Activated CD8-positive, alpha-beta memory T cell treated with anti-CD3 and anti-CD28 coated beads for 24 hours (primary cell): Measurements from ENCODE around the gene CXADR.
A peak's percentile ranks its signal among the peaks of the same experiment; 100 is the strongest.
"Not testable (repeated sequence)": the region's sequence is repeated elsewhere in the genome, so short reads cannot be mapped to it uniquely, and the experiment has no call there.

Experiments used
- DNase-seq: peaks from one replicate; pipeline ENCODE4 v3.0.0-alpha.2; 2020

Gene CXADR

DNA sequence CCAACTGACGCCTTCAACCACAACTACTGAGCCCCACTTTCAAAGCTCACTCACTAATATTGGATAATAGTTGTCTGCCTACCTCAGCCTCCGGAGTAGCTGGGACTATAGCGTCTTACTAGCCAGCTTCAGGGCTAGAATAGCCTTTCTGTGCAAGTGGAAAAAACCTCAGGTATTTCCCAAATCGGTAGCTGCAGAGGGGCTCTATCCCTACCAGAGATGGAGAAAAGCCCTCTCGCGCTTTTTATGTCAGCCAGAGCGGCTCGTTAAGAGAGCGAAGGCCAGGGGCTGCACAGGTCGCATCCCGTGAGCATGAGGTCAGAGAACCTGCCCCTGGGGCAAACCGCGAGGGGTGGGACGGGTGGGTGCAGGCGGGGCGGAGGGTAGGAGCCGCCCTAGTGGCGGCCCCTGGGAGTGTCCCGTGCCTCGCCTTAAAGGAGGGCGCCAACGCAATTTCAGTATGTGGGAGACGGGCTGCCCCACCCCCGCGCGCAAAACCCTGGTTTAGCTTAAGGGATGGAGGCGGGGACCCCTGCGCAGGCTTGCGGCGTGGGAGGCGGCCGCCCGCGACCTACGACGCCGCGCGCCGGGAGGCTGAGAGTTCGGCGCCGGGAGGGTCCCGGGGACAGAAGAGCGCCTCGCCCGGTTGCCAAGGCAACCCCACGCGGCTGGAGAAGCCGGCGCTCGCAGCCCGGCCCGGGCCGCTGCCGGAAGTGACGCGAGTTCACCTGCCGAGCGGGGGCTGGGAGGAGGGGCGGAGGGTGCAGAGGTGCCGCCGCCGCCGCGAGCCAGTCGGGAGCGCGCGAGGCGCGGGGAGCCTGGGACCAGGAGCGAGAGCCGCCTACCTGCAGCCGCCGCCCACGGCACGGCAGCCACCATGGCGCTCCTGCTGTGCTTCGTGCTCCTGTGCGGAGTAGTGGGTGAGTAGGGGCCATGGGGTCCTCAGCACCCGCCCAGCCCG lies at the start of gene CXADR:
CXADR (plus strand) TSS at position 791 of the 961 bp plus-strand sequence; CDS start at position 878, 87 bp downstream.
- DNase-seq: peak; percentile 88

DNA sequence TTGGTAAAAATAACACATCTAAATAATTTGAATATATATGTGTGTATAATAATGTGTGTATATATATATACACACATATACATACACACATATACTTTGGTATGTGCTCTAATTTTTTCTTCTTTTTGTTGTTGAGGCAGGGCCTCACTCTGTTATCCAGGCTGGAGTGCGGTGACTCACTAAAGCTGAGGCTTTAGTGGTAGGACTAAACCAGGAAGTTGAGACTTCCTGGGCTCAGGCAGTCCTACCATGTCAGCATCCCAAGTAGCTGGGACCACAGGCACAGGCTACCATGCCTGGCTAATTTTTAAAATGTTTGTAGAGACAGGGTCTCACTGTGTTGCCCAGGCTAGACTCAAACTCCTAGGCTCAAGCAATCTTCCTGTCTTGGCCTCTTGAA lies 46.7 kb upstream of the CXADR start:
- DNase-seq: no peak

DNA sequence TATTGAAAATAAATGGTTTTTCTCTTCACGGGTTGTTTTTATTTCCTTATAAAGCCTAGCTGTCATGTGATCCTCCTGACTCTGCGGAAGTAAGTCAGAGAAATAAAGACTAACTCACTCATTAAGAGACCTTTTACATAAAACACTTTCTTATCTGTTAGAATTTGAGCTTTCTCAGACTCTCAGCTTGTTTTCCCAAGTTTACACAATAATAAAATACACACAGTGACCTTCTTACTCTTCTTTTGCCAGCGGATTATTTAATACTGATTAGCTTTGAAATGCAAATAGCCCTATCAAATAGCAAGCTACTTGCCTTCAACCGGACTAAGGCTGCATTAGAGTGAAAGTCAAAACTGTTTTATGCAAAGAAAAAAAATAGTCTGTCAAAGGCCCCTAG lies 45.5 kb upstream of the CXADR start:
- no peak for DNase-seq

DNA sequence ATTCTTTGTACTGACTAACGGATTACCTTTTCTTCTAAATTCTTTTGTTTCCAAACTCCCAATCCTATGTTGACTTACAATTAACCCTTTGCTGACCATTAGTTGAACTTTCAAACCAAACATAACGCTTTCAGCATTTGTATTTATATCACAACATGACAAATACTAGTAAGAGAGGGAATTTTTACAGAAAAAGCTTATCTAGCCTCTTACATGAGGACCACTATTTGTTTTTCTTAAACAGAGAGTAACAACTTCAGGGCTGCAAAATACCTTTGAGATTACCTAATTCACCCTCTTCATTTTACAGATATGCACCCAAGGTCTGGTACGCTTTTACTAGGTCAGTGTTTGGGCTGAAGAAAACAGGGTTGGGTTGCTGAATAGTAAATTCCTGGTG lies 45.0 kb upstream of the CXADR start:
- DNase-seq: no peak

GRCh38 chr21:17468698-17469097 lies 44.1 kb upstream of the CXADR start:
- no peak for DNase-seq

GRCh38 chr21:17469727-17470126 lies 43.1 kb upstream of the CXADR start:
- DNase-seq: no peak

- DNase-seq: no peak
Observed at GRCh38 chr21:17472182-17472581, 40.7 kb upstream of the CXADR start.

GRCh38 chr21:17472592-17473271 lies 40.1 kb upstream of the CXADR start:
- no peak for DNase-seq

- DNase-seq: no peak
Observed at GRCh38 chr21:17476006-17476405, 36.8 kb upstream of the CXADR start.

DNA sequence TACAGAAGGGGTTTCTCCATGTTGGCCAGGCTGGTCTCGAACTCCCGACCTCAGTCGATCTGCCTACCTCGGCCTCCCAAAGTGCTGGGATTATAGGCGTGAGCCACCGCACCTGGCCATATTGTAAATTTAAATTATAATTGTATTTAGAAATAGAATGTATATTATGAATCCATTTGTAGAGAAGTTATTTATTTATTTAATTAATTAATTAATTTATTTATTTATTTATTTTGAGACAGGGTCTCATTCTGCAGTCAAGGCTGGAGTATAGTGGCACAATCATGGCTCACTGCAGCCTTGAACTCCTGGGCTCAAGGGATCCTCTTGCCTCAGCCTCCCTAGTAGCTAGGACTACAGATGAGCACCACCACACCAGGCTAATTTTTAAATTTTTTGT lies 34.7 kb upstream of the CXADR start:
- DNase-seq: not testable (repeated sequence)

DNA sequence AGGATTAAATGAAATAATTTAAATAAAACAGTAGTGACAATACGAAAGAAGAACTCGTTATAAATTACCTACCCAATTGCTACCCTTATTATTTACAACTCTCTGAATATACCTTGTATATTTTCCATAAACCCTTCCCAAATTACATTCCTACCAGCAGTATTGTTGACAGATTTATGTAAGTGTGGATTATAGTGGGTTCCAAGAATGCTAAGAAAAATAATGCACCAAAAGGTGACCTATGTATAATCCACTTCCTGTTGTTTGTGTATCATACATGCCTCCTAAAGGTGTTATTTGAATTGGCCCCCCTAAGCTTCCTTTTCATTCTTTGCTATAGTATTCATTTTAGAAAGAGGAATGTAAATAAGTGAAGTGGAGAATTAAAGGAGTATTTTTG lies 33.2 kb upstream of the CXADR start:
- DNase-seq: no peak

- no peak for DNase-seq
Observed at GRCh38 chr21:17482928-17483327, 29.9 kb upstream of the CXADR start.

- no peak for DNase-seq
Observed at GRCh38 chr21:17488620-17489019, 24.2 kb upstream of the CXADR start.

DNA sequence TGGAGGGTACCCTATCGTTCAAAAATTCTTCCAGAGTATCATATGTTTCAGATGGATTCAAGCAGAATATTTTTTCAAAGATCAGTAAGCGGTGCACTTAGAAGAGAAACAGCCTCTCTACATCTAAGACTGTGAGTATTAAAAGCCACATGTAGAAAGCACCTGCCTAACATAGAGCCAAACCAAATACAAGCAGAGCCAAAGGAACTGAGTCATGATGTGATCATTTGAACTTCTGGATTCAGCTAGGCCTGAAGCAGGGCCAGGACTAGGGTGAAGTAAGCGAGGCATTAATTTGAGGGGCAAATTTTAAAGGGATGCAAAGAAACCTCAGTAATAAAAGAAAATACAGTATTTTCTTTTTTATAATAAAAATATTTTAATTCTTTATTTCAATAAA lies 23.3 kb upstream of the CXADR start:
- not testable (repeated sequence) for DNase-seq

GRCh38 chr21:17491716-17492414 lies 21.0 kb upstream of the CXADR start:
- no peak for DNase-seq

DNA sequence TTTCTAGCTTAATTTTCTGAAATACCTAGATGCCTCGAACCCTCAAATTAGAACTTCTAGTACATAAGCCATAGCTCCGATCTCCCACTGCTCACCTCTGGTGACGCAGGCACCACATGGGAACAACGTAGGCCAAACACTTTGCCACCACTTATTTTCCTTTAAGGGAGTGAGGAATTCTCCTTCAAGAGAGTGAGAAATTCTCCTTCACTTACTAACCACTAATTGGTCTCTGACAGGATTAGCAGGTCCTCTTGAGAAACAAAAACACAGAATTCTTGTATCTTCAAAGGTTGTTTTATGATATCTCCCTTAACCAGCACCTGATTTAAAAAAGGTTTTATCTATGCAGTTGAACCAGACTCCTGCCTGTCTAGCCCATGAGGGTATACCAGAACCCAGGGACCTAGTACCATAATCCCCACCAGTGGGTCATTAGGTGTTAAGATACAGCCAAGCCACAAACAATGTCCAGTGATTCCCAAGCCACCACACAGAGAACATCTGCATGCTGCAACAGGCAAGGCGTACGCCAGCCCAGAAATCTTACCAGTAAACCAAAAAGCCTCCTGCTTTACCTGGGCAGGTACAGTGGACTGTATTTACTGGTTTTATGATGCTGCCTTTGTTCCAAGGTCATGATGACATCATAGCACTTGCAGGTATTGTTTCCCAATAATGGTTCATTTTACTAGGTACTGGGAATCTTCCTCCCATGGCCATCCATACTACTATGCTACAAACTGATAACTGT lies 20.3 kb upstream of the CXADR start:
- DNase-seq: no peak

- DNase-seq: no peak
Observed at GRCh38 chr21:17494051-17494450, 18.8 kb upstream of the CXADR start.

- DNase-seq: no peak
Observed at GRCh38 chr21:17495680-17496079, 17.2 kb upstream of the CXADR start.

- DNase-seq: no peak
Observed at GRCh38 chr21:17497316-17497715, 15.5 kb upstream of the CXADR start.

DNA sequence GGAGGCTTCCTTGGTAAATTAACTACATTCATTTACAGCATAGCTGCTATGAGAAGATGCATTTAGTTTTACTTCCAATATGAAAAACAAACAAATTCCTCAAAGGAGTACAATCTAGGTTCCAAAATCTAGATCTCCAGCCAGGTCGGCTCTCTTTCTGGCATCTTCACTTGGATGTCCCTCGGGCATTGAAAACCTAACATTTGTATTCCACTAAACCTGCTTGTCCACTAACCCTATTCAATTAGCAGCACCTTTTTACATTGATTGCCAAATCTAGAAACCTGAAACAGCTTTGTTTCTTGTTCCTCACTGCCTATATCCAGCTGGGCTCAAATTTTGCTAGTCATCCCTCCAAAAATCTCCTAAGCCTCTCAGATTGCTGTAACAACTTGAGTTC lies 14.3 kb upstream of the CXADR start:
- no peak for DNase-seq

GRCh38 chr21:17501107-17502006 lies 11.5 kb upstream of the CXADR start:
- DNase-seq: no peak

DNA sequence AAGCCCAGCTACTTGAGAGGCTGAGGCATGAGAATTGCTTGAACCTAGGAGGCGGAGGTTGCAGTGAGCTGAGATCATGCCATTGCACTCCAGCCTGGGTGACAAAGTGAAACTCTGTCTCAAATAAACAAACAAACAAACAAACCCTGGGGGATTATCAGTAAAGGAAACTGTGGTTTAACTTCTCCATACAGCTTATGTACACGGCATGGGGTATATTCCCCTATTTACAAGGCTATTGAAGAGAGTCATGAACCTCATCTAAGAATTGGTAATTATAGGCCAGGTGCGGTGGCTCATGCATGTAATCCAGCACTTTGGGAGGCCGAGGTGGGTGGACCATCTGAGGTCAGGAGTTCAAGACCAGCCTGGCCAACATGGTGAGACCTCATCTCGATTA lies 9.9 kb upstream of the CXADR start:
- DNase-seq: not testable (repeated sequence)
